Measurements from ENCODE around the gene ADAMTSL2.
A peak's percentile ranks its signal among the peaks of the same experiment; 100 is the strongest.

The ADAMTSL2 gene

DNA sequence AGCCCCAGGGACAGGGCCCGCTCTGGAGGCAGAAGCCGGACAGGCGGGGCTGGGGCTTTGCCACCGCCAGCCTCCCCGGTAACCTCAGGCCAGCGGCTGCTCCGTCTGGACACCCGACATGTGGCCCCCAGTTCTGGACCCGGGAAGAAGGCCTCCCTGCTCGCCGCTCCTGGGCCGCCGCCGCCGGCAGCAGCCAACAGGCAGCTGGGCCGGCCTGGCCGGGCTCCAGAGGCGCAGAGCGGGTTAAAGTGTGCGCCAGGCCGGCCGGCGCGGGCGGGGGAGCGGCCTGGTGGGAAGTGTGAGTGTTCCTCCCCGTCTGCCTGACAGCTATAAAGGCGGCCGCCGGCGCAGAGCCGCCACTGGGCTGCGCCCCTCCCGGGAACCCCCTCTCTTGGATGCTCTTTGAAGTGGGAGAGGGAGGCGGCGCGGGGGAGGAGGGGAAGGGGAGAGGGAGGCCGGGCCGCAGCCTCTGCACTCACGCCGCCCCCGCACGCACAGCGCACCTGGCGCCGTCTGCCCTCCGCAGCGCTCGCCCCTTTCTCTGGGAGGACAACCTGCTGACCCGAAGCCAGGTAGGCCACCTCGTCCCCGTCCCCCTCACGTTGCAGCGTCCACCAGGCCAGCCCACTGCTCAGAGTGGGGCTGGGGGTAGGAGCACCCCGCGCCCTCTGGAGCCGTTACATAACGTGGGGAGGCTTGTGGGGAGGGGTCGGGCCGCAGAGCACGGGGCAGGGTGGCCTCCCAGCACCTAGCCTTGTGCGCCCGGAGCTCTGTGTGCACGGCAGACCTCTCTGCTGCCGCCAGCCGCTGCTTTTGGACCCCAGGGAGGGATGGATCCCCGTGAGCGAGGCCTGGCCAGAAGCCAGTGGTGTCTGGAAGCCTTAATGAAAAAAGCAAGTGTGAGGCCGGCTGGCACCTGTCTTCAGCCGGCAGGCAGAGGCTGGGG lies at the start of gene ADAMTSL2:
TSS of gene ADAMTSL2 (plus strand) at position 359 of the 946 bp plus-strand sequence. CDS start 2,009 bp downstream, outside the sequence.
- peak; percentile 55 for DNase-seq

DNA sequence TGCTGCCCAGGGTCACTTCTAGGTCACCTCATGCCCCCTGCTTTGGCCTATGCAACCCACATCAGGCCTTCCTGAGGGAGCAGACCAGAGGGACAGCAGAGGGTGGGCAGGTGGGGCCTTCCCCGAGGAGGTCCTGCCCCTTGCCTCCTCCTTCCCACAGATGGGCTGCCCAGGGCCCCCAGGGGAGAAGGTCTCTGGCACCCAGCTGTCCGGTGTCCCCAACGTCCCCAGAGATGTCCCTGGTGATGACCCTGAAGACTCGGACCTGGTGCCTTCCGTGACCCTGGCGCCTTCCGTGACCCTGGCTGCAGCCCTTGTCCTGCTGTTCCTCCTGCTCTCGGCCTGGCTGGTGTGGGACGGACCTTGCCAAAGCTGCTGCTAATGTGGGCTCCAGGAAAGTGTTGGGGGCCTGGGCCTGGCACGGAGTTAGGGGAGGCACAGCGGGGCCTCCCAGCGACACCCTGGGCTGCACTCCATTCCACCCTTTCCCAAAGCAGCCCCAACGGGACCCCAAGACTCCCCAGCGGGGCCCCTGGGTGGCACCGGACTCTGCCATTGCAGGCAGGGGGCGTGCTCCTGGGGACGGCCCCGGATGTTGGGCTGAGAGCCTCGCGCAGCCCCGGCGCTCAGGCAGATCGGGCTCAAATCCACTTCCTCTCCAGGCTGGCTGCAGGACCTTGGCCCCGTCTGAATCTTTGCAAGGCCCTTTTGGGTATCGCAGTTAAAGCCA lies 48.8 kb upstream of the ADAMTSL2 start:
- DNase-seq, result no peak

DNA sequence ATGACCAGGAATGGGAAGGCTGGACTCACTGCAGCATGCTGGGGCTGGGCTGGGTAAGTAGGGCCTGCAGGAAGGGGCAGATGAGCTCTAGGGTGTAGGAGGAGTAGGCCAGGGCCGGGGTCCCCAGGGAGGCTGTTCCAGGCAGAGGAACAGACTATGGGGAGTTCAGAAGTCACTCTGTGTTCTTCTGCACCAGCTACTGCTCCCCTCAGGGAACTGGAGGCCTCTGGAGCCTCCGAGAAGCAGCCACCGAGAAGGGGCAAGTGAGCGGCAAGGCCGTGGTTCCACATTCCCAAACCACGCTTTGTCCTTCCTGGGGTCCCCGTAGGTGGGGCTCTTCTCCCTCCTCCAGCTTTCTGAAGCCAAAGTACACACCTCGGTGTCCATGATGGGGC lies 47.2 kb upstream of the ADAMTSL2 start:
- DNase-seq, result no peak

DNA sequence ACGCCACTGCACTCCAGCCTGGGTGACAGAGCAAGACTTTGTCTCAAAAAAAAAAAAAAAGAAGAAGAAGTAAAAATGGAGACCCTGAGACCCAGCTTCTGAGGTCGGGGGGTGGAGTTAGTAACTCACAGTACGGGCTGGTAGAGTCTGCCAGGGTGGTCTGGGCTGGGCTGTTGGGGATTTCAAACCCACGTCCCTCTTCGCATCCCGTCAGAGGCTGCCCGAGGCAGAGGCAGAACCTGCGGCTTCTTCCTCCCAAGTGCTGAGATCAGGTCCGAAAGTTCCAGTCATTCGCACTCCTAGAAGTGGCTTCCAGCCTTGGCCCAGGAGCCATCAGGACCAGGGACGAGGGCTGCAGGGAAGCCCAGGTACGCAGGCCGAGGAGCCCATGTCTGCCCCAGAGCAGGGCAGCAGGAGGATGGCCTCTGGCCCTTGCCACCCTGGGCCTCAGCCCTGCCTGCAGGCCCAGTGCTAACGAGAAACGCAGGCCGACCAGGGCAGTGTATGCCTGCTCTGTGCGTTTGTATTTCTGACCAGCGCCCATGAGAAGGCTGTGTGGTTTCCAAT lies 45.7 kb upstream of the ADAMTSL2 start:
- DNase-seq, result no peak

DNA sequence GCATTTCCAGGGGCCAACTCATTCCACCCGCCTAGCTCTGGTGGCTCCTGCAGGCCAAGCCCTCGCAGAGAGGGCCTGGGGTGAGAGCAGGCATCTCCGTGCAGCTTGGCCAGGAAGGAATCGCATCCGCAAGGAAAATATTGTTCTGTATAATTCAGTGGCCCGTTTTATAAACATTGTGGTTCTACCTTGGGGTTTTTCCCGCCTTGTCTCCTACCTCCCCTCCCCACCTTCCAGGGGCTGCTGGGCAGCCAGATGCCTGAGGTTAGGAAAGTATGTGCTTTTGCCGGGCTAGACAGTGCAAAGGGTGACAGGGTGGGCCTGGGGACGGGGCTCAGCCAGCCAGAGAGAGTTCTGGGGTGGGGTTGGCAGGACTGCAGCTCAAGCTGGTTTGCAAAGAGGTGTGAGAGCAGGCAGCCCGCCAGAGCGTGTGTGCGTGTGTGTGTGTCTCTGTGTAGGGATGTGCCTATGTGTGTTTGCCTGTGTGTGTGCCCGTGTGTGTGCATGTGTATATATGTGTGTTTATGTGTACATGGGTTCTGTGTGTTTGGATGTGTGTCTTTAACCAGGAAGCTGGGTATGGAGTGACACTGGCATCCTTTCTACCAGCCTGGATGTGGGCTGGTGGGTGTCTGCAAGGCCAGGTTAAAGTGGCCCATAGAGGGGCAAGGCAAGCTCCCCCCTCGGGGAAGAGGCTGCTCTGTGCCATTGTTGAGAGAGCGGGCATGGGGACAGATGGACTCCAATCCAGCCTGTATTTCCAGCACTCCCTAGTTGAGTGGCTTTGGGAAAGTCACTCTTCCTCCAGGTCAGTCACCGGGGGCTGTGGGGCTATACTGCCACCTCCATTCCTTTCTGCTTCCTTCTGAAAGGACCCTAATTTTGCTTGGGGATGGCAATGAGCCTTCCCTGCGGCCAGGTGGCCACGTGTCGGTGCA lies 45.0 kb upstream of the ADAMTSL2 start:
- DNase-seq, result no peak

DNA sequence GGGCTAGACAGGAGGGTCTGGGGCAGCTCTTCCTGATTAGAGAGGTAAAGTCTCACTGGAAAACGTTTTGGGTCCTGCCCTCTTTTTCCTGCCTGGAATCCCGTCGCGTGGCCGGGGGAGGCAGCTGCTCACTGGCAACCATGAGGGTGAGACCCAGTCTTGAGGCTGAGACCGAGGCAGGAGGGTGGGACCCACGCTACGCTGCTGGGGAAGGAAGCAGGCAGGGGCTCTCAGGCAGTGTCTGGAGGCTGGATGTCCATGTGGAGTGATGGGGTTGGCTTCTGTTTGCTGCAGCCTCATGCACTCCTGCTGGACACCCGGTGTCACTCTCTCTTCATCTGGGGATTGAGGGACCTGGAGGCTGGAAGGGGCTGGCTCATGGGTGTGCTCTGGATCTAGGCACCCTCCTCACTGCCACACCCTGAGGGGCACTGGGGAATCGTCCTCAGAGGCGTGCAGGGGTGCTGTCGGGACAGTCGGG lies 44.3 kb upstream of the ADAMTSL2 start:
- DNase-seq, result no peak

DNA sequence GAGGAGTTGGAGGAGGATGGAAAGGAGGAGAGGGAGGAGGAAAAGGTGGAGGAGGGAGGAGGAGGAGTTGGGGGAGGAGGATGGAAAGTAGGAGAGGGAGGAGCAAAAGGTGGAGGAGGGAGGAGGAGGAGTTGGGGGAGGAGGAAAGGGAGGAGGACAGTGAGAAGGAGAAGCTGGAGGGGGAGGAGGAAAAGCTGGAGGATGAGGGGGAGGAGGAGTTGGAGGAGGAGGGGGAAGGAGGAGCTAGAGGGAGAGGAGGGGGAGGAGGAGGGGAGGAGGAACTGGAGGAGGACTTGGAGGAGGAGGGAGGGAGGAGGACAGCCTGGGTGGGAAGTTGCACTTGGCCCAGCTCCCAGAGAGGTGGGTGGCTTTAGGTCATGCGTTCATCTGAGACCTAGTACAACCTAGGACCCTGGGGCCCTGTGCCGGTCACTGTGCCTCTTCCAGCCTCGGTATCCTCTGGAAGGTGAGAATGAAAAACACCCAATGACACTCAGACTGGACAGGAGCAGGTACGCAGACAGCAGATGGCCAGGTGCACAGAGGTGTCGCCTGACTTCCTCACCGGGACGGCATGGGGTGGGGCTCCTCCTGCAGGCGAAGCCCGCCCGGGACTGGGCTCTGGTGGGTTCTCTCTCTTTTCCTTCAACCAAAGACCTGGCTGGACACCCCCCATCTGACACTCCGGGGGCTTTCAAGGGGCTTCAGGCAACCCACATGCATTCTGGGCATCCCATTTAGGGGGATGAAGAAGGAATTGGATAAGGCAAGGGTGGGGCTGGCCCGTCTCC lies 43.4 kb upstream of the ADAMTSL2 start:
- no peak for DNase-seq

DNA sequence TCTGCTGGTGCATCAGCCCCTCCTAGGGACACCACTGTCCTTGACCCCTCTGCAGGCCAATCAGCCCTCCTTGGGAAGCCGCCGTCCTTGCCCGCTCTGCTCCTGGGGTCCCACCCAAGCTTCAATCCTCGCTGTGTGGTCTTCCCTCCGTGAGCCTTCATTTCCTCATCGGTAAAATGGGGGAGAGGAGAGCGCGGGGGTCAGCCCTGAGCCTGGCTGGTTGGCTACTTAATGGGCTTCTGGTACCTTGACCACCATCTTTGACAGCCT lies 42.9 kb upstream of the ADAMTSL2 start:
- DNase-seq, result no peak

DNA sequence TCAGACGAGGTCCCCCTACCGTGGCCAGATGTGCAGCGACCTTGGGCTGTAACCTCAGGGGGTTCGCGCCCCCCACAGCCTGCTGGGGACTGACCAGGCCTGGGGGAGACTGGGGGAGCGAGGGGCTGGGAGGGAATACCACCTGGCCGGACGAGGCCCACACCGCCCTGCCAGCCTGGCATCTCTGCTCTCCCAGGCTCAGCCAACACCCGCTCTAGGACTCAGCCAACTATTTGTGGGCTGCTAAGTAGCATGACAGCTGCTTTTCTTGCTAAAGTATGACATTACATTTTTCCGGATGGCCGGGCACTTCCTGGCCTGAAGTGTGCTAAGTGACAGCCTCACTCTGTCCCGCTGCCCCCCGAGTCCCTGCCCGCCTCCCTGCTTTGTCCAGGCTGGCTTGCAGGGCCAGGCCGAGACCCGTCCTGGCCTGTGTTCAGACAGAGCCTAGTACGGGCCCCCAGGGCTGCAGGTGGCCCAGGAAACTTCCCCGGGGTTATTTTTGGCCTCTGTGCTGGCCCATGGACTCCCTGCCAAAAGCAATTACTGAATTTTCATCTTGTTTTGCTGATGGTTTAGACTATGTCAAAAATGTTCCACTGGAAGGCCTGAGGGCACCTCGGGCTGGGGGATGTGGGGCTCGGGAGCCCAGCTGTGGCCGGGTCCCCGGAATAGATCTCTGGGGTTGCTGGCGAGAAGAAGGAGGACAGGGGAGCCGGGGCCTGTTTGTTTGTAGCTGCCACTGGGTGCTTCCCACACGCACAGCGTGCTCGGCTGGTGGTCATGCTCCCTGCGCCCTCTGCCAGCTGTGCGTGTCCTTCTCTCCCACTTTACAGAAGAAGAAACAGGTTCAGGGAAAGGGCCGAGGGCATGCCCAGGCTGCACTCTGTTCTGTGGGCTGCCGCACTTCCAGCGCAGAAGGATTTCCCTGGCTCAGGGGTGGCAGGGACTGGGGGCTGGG lies 42.2 kb upstream of the ADAMTSL2 start:
- no peak for DNase-seq

DNA sequence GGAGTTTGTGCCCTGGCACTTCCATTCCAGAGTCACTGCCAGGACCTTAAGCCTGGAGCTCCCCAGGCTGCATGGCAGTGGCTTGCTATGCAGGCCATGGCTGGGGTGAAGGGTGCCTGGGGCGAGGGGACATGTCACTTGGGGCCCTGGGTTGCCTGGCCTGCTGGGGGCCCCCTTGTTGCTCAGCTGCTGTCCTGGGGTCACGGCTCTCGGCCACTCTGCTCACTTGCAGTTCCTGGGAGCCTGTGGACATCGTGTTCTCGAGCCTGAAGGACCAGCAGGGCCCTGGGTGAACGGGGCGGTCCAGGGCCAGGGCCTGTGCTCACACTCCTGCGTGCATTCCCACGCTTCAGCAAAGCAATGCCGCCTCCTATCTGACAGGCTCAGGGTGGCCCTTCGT lies 41.1 kb upstream of the ADAMTSL2 start:
- DNase-seq, result no peak

DNA sequence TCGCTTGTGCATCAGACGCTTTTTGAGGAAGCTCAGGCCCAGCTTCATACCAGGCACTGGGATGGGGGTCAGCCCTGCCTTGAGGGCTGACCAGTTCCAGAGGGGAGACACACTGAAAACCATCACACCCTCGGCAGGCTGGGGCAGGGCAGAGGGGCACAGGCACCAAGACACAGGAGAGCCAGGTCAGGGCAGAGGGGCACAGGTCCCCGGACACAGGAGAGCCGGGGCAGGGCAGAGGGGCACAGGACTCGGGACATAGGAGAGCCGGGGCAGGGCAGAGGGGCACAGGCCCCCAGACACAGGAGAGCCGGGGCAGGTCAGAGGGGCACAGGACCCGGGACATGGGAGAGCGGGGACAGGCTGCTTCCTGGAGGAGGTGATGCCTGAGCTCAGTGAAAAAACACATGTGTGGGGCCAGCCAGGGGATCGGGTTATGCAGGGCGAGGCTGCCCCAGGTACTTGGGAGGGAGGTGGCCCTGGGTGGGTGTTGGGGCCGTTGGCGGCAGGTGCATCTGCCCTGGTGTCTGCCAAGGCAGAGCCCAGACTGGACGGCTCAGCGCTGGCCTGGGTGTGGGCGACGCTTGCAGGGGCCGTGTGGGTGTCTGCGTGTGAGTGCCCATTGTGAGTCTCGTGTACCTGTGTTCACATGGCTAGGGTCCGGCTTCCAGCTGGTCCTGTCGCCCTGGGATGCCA lies 40.5 kb upstream of the ADAMTSL2 start:
- DNase-seq, result no peak

DNA sequence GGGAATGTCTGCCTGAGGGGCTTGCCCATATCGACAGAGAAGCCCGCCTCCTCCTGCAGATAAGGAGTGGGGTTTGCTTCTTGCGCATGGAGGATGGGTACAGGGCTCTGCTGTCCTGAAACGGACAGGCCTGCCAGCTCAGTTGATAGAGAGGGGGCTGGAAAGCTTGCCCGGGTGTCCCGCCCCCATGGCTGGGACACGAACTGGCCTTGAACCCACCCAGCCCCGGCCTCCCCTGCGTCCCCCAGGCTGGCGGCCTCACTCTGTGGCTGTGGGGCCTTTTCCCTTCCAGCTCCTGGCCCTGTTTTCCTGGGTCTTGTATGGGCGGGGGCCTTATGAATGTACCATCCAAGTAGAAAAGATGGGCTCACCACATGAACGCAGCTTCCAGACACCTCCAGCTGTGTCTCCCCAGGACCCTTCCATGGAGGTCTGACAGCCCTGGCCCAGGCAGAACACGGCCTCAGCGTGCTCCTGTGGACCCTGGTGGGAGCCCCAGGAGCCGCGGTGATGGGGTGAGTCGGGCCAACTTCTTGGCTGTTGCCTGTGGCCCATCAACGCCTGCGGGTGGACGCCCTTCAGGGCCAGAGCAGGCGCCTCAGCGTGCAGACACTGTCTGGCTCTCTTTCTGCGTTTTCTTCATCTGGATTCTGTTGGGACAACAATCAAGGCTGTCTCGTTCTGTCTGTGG lies 39.7 kb upstream of the ADAMTSL2 start:
- no peak for DNase-seq

DNA sequence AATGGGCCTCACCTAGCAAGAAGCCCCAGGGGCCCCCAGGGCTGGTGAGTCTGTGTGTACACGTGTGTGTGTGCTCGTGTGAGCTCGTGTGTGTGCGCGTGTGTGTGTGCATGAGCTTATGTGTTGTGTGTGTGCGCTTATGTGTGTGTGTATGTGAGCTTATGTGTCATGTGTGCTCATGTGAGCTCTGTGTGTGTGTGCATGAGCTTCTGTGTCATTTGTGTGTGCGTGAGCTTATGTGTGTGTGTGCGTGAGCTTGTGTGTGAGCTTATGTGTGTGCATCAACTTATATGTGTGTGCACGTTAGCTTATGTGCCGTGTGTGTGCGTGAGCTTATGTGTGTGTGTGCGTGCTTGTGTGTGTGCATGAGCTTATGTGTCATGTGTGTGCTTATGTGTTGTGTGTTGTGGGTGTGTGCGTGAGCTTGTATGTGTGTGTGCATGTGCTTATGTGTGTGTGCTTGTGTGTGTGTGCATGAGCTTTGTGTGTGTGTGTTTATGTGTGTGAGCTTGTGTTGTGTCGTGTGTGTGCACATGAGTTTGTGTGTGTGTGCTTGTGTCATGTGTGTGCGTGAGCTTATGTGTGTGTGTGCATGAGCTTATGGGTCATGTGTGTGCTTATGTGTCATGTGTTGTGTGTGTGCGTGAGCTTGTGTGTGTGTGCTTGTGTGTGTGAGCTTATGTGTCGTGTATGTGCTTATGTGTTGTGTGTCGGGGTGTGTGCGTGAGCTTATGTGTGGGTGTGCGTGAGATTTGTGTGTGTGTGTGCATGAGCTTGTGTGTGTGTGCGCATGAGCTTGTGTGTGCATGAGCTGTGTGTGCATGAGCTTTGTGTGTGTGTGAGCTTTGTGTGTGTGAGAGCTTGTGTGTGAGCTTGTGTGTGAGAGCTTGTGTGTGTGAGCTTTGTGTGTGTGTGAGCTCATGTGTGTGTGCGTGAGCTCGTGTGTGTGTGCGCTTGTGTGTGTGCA lies 38.9 kb upstream of the ADAMTSL2 start:
- no peak for DNase-seq

DNA sequence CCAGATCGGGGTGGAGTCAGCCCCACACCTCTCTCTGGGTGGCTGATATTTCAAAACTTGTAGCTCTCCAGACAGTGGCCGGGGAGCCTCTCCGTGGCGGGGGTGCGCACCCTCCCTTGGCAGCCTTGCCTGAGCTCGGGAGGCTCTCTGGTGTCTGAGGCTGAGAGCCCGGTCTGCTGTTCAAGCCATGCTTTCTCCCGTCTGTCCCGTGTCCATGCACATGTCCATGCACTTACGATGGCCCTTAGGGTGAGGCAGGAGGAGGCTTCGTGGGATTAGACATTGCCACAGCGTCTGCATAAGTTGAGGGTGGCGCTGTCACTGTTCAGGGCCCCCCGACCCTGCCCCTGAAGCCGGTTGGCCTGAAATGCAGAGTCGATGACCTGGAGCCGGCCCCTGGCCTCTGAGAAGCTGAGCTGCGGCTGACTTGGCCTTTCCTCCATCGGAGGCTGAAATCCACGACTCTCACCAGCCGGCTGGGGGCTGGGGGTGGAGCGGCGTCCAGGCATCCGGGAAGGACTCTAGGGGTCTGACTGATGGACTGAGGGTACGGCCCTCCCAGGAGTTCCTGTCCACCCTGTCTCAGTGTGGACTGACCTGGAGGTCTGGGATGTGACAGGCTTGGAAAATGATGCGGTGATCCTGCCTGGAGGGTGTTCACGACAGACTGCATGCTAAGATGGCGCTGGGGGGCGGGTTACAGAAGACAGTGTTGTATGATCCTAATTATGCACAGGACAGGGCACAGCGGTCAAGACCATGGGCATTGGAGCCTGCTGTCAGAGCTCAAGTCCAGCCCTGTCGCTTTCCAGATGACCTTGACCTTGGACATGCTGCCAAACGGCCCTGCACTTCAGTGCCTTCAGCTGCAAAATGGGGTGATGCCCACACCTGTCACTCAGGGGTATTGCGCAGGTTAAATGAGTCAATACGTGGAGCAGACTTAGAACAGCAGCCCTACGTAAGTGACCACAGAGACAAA lies 37.4 kb upstream of the ADAMTSL2 start:
- DNase-seq, result no peak

DNA sequence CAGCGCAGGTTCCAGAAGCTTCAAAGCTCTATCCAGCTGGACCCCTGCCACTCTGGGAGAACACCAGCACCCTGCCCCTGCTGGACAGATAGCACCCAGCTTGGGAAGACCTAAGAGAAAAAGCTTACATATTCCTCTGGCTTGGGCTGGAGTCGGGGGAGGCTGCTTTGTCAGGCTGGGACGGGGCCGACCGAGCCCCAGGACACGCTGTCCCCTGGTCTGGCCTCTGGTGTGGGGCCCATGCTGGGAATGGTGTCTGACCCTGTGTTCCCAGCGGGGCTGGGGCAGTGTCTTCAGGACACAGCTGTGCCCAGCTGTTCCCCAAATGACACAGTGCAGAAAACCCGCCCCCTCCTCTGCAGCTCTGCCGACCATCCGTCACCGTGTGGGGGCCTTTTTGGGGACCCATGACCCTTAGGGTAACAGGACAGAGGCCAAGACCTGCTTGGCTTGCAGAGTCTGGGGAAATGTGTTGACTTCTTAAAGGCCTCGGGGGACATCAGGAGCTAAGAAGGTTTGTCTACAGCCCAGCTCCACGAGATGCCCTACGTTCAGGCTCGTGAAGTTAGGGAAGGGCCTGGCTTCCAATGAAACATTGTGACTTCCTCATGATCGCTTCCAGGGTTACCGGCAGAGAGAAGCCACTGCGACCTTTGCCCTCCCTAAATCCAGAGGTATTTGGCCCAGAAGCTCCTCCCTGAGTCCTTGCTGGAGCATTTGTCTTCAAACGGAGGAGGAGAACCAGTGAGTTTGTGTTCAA lies 35.2 kb upstream of the ADAMTSL2 start:
- DNase-seq, result no peak

DNA sequence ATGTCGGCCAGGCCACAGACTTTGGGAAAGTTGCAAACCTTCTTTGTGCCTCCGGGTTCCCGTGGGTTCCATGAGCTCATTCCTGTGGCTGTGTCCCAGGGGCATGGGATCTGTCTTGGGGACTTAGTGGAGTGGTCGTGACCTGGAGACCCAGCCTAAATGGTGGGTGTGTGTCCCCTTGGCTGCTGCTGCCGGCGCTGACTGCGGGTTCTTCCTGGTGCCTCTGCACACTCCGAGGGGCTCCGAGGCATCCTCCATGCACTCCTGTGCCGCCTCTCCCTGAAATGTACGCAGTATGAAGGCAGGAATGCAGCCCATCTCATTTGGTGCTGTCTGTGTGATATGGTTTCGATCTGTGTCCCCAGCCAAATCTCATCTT lies 34.6 kb upstream of the ADAMTSL2 start:
- DNase-seq, result no peak

All from EL (cell line).